Panc1 (cell line): Measurements from ENCODE around the gene NELFCD. TPM values are rescaled to one million over a fixed set of nuclear protein-coding genes. Genes with fewer than 3 reads are reported as not detected.

Experiments used
- ATAC-seq: fragments of 200-7000 bp; cut with Tn5 transposase; 2 replicates; pipeline ENCODE4 v1.9.1; 2020; ENCODE audit warnings: mild to moderate bottlenecking, moderate library complexity
- BruUV-seq: library from RNA; stranded (reverse); fragments of 400-500 nt; replicated peaks from 2 replicates; lab custom pipeline; 2021; lab: Mats Ljungman, UMichigan
- CTCF ChIA-PET: fragments of 300-600 bp; sonication (Branson Sonifier 250); formaldehyde crosslinking; loops from one replicate; lab custom pipeline; 2022; ENCODE audit warnings: antibody characterized with exemption; lab: Charles Lee
- POLR2A ChIA-PET: fragments of 300-600 bp; sonication (Branson Sonifier 250); formaldehyde crosslinking; loops from one replicate; lab custom pipeline; 2022; ENCODE audit warnings: antibody characterized with exemption; lab: Charles Lee
- DNase-seq: peaks from one replicate; pipeline ENCODE4 v3.0.0-alpha.2; 2010; ENCODE audit warnings: low read depth, low spot score
- H3K27ac ChIP-seq: 2 replicates; pipeline ENCODE4 v1.5.1; 2011; ENCODE audit warnings: mild to moderate bottlenecking, low read length, inconsistent platforms
- H3K27me3 ChIP-seq: fragments of 200-500 bp; sonication (Bioruptor generic); 2 replicates; pipeline ENCODE4 v1.6.0; 2014; ENCODE audit warnings: low read length, inconsistent platforms; ENCODE audit not compliant: control insufficient read depth, insufficient read depth
- H3K36me3 ChIP-seq: fragments of 200-500 bp; sonication (Bioruptor generic); 2 replicates; pipeline ENCODE4 v1.5.1; 2014; ENCODE audit warnings: inconsistent platforms, mild to moderate bottlenecking, low read length, moderate library complexity; ENCODE audit not compliant: control insufficient read depth, insufficient read depth
- H3K4me1 ChIP-seq: 2 replicates; pipeline ENCODE4 v1.5.1; 2011; ENCODE audit warnings: inconsistent platforms, mild to moderate bottlenecking, low read length, moderate library complexity; ENCODE audit not compliant: control insufficient read depth, insufficient read depth
- H3K4me3 ChIP-seq, 2 experiments: 2 replicates each; pipeline ENCODE4 v1.5.1; 2011 to 2012; ENCODE audit warnings: low read depth in 2 of 2, low read length in 2 of 2, mild to moderate bottlenecking in 2 of 2, inconsistent platforms in 1 of 2, moderate library complexity in 1 of 2
- H3K9me3 ChIP-seq: fragments of 200-500 bp; sonication (Bioruptor generic); 2 replicates; pipeline ENCODE4 v1.5.1; 2014; ENCODE audit warnings: low read depth, mild to moderate bottlenecking, inconsistent platforms, low read length, moderate library complexity; ENCODE audit not compliant: control insufficient read depth, insufficient read depth
- CTCF ChIP-seq: fragments of 450-650 bp; IDR thresholded peaks from 2 replicates; pipeline ENCODE4 v1.5.1; 2017; ENCODE audit warnings: mild to moderate bottlenecking
- POLR2AphosphoS5 ChIP-seq: IDR thresholded peaks from 2 replicates; pipeline ENCODE4 v1.6.1; 2012; ENCODE audit warnings: mild to moderate bottlenecking, low read depth, low read length, moderate library complexity
- REST ChIP-seq, 2 experiments: IDR thresholded peaks; 2 replicates each; pipeline ENCODE4 v1.6.1; 2011 to 2012; ENCODE audit warnings: low read depth in 2 of 2, control low read depth in 1 of 2, low read length in 1 of 2, mild to moderate bottlenecking in 1 of 2, moderate library complexity in 1 of 2; ENCODE audit not compliant: insufficient read depth in 1 of 2
- SIN3A ChIP-seq: IDR thresholded peaks from 2 replicates; pipeline ENCODE4 v1.6.1; 2012; ENCODE audit warnings: low read depth, mild to moderate bottlenecking, low read length, moderate library complexity, borderline replicate concordance; ENCODE audit not compliant: insufficient read depth
- TCF7L2 ChIP-seq: IDR thresholded peaks from 2 replicates; pipeline ENCODE4 v1.6.1; 2011; ENCODE audit warnings: mild to moderate bottlenecking, low read depth, low read length, inconsistent platforms
- in situ Hi-C: cut with HindIII; loops from 2 replicates; pipeline ENCODE4 v1.10.0; 2016; ENCODE audit warnings: low sequenced_read_pairs, low pct_unique_long_range_greater_than_20kb
- intact Hi-C: fragments of 100-400 bp; cut with micrococcal nuclease; formaldehyde crosslinking; loops from one replicate; pipeline ENCODE4 v1.10.0; 2022; ENCODE audit not compliant: unreplicated experiment
- total RNA-seq: library from RNA; stranded (reverse); gene quantifications from one replicate; pipeline ENCODE4 v1.2.1, GENCODE V29; 2021; ENCODE audit not compliant: unreplicated experiment

NELFCD gene
- total RNA-seq, 1 experiment from 2014 or later: 108 TPM

- Histone ChIP-seq H3K9me3 (no peaks in the 10 kb centered on the region), H3K27me3 (no peaks in the 10 kb centered on the region), H3K36me3 (no peaks in the 10 kb centered on the region), H3K4me1 (peaks cover 13% of the 10 kb centered on the region), H3K27ac (no peak overlapping the region), H3K4me3 (no peak overlapping the region)
- ATAC-seq (no peak), DNase-seq (no peak)
- in situ Hi-C loops (no loop called here), intact Hi-C loops (no loop called here)
- ChIA-PET CTCF (no interaction called here), POLR2A (interaction anchor here (0.5 kb wide), 1 partner anchor 238 kb away, joined by 6 read pairs; no protein-coding TSS in a partner anchor)
- BruUV-seq: no TSS peak
- TF ChIP-seq POLR2AphosphoS5 (no peak), TCF7L2 (no peak), CTCF (no peak), SIN3A (no peak), REST (IDR thresholded peaks at IDR 0.05; ENCODE audit: insufficient read depth in 1 of 2, low read depth in 2 of 2, low read length in 1 of 2) (no peak)
These were observed 21.9 kb downstream of the NELFCD start for GRCh38 chr20:59002874-59003399.

- DNase-seq: no peak
- in situ Hi-C loops (no loop called here), intact Hi-C loops (no loop called here)
- Histone ChIP-seq H3K9me3 (no peaks in the 10 kb centered on the region), H3K4me3 (no peak overlapping the region), H3K27me3 (no peaks in the 10 kb centered on the region), H3K36me3 (no peaks in the 10 kb centered on the region), H3K4me1 (peaks cover 13% of the 10 kb centered on the region), H3K27ac (no peak overlapping the region)
- no TSS peak for BruUV-seq
- ATAC-seq: no peak
- TF ChIP-seq POLR2AphosphoS5 (no peak), CTCF (no peak), TCF7L2 (no peak), SIN3A (no peak), REST (IDR thresholded peaks at IDR 0.05; ENCODE audit: insufficient read depth in 1 of 2, low read depth in 2 of 2, low read length in 1 of 2) (no peak)
- POLR2A ChIA-PET: no interaction called here
- CTCF ChIA-PET: no interaction called here
These were observed 22.9 kb downstream of the NELFCD start for GRCh38 chr20:59003836-59004492.
